ENCODE measurements around the gene CDK9.

Gene CDK9

DNA sequence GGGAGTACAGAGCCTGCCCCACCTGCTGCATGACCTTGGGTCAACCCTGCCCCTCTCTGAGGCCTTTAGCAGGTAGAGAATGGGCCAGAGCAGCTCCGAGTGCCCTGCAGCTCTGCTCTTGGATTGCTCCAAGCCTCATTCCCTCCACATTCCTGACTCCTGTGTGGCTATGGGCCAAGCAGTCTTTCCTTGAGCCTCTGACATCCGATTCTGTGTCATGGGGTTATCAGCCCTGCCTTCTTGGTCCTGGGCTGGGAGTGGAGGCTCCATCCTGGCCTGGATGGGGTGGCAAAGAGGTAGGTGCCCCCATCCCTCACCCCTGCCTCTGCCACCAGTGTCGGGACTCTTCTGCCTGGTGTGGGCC, 30.5 kb downstream of the CDK9 start:
- no peaks in the 10 kb centered on the region for H3K9me2 ChIP-seq (replicated peaks; ENCODE audit: insufficient read depth, low read length)
- no peaks in the 10 kb centered on the region for H3F3A ChIP-seq (ENCODE audit: insufficient read depth)
- H3K4me3 ChIP-seq (ENCODE audit: insufficient read depth, low read length, poor library complexity, severe bottlenecking) = no peak overlapping the region
- H2AFZ ChIP-seq (ENCODE audit: low read depth, low read length, severe bottlenecking) = no peak overlapping the region
- H3K79me2 ChIP-seq (ENCODE audit: insufficient read depth, low read length) = no peaks in the 10 kb centered on the region
- no peak overlapping the region for H3K4me2 ChIP-seq (ENCODE audit: low read depth, low read length, poor library complexity, severe bottlenecking)
- H4K20me1 ChIP-seq (ENCODE audit: low read depth, low read length) = no peaks in the 10 kb centered on the region
- H3K27me3 ChIP-seq (ENCODE audit: low read length) = no peaks in the 10 kb centered on the region
- no peak for TF ChIP-seq EZH2phosphoT487 (conservative IDR thresholded peaks at IDR 0.05; ENCODE audit: low read length)
- TF ChIP-seq, protein P1, sequence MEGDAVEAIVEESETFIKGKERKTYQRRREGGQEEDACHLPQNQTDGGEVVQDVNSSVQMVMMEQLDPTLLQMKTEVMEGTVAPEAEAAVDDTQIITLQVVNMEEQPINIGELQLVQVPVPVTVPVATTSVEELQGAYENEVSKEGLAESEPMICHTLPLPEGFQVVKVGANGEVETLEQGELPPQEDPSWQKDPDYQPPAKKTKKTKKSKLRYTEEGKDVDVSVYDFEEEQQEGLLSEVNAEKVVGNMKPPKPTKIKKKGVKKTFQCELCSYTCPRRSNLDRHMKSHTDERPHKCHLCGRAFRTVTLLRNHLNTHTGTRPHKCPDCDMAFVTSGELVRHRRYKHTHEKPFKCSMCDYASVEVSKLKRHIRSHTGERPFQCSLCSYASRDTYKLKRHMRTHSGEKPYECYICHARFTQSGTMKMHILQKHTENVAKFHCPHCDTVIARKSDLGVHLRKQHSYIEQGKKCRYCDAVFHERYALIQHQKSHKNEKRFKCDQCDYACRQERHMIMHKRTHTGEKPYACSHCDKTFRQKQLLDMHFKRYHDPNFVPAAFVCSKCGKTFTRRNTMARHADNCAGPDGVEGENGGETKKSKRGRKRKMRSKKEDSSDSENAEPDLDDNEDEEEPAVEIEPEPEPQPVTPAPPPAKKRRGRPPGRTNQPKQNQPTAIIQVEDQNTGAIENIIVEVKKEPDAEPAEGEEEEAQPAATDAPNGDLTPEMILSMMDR (IDR thresholded peaks at IDR 0.05; ENCODE audit: insufficient read depth, low read length, poor library complexity, severe bottlenecking) = no peak
- H3K9me3 ChIP-seq (ENCODE audit: insufficient read depth, low read length) = no peaks in the 10 kb centered on the region
- no peak overlapping the region for H3K27ac ChIP-seq (ENCODE audit: low read depth, low read length)
- no peak overlapping the region for H3K9ac ChIP-seq (ENCODE audit: low read length)
- H3K36me3 ChIP-seq (ENCODE audit: low read length) = no peaks in the 10 kb centered on the region

DNA sequence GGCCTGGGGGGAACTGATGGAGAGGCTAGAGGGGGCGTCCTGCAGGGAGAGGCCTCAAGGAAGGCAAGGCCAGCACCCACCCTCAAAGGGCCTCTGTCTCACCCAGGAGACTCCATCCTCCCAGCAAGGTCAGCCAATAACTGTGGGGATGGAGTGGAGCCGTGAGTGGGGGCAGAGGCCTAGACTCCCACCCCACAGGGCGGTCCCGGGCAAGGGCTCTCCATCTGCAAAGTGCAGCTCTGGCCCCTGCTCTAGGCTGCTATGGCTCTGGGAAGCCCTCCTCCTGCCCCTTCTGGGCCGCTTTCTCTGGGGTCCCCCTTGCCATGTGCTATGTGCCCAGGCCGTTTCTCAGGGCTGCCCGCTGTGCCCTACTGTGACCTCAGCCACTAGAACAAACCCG, 30.9 kb downstream of the CDK9 start:
- Histone ChIP-seq H3K9me3 (ENCODE audit: insufficient read depth, low read length) (no peaks in the 10 kb centered on the region), H3F3A (ENCODE audit: insufficient read depth) (no peaks in the 10 kb centered on the region), H3K27ac (ENCODE audit: low read depth, low read length) (no peak overlapping the region), H3K79me2 (ENCODE audit: insufficient read depth, low read length) (no peaks in the 10 kb centered on the region), H3K4me3 (ENCODE audit: insufficient read depth, low read length, poor library complexity, severe bottlenecking) (no peak overlapping the region), H2AFZ (ENCODE audit: low read depth, low read length, severe bottlenecking) (no peak overlapping the region), H4K20me1 (ENCODE audit: low read depth, low read length) (no peaks in the 10 kb centered on the region), H3K9ac (ENCODE audit: low read length) (no peak overlapping the region), H3K36me3 (ENCODE audit: low read length) (no peaks in the 10 kb centered on the region), H3K27me3 (ENCODE audit: low read length) (no peaks in the 10 kb centered on the region), H3K4me2 (ENCODE audit: low read depth, low read length, poor library complexity, severe bottlenecking) (no peak overlapping the region), H3K9me2 (replicated peaks; ENCODE audit: insufficient read depth, low read length) (no peaks in the 10 kb centered on the region)
- no peak for TF ChIP-seq EZH2phosphoT487 (conservative IDR thresholded peaks at IDR 0.05; ENCODE audit: low read length)
- TF ChIP-seq, protein P1 (IDR thresholded peaks at IDR 0.05; ENCODE audit: insufficient read depth, low read length, poor library complexity, severe bottlenecking) = no peak

DNA sequence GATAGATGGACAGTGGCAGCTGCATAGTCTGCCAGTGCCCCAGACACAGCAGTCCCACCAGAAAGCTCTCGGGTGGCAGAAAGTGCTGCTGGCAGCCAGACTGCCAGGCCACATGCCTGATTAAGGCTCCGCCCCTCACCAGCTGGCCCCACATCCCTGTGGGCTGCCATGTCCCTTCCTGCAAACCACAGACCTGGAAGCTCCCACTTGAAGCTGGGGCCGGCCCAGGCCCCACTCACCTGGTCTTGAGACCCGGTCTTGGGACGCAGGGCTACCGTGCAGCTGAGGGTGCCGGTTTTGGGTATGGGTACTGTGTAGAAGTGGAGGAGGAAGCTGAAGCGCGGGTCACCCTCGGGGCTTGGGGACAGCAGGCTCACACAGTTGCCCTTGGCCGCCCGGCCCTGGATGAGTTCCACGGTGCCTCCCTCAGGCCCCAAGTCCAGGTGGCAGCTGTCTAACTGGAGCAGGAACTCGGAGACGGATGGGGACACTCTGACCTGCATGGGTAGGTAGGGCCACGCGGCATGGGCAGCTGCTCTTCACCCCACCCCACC, 32.1 kb downstream of the CDK9 start:
- no peak for TF ChIP-seq EZH2phosphoT487 (conservative IDR thresholded peaks at IDR 0.05; ENCODE audit: low read length)
- TF ChIP-seq, protein P1 (IDR thresholded peaks at IDR 0.05; ENCODE audit: insufficient read depth, low read length, poor library complexity, severe bottlenecking) = no peak
- Histone ChIP-seq H3K27me3 (ENCODE audit: low read length) (no peaks in the 10 kb centered on the region), H3K36me3 (ENCODE audit: low read length) (no peaks in the 10 kb centered on the region), H3K9me2 (replicated peaks; ENCODE audit: insufficient read depth, low read length) (no peaks in the 10 kb centered on the region), H3K9me3 (ENCODE audit: insufficient read depth, low read length) (no peaks in the 10 kb centered on the region), H3K27ac (ENCODE audit: low read depth, low read length) (no peak overlapping the region), H3K79me2 (ENCODE audit: insufficient read depth, low read length) (no peaks in the 10 kb centered on the region), H4K20me1 (ENCODE audit: low read depth, low read length) (no peaks in the 10 kb centered on the region), H3F3A (ENCODE audit: insufficient read depth) (peaks cover 10% of the 10 kb centered on the region; the same call in 1 of the 2 replicates), H3K4me2 (ENCODE audit: low read depth, low read length, poor library complexity, severe bottlenecking) (no peak overlapping the region), H3K4me3 (ENCODE audit: insufficient read depth, low read length, poor library complexity, severe bottlenecking) (no peak overlapping the region), H3K9ac (ENCODE audit: low read length) (no peak overlapping the region), H2AFZ (ENCODE audit: low read depth, low read length, severe bottlenecking) (no peak overlapping the region)

Measured in SU-DHL-6 (cell line).